ENCODE data around the gene CLSTN2. TPM values are rescaled to one million over a fixed set of nuclear protein-coding genes. Genes with fewer than 3 reads are reported as not detected.

The CLSTN2 gene
- total RNA-seq, 1 donor from 2014 or later = 9.7 TPM

DNA sequence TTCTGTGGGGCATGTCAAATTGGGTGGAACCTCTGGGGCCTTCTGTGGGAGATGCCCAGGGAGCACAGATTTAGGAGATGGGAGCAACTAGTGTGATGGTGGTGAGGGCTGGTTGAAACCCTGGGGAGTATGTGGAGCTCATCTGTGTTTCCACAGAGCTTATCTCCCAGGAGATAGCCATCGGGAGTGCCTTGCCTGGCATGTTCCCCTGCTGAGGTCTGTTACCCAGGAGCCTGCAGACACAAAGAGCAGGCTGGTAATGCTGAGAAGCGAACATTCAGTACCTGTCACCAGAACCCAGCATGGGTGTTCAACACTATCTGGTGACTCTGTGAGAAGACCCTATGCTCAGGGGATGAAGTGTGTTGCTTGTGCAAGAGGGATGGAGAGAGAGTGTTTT, 85.0 kb downstream of the CLSTN2 start:
- TF ChIP-seq, protein P1, sequence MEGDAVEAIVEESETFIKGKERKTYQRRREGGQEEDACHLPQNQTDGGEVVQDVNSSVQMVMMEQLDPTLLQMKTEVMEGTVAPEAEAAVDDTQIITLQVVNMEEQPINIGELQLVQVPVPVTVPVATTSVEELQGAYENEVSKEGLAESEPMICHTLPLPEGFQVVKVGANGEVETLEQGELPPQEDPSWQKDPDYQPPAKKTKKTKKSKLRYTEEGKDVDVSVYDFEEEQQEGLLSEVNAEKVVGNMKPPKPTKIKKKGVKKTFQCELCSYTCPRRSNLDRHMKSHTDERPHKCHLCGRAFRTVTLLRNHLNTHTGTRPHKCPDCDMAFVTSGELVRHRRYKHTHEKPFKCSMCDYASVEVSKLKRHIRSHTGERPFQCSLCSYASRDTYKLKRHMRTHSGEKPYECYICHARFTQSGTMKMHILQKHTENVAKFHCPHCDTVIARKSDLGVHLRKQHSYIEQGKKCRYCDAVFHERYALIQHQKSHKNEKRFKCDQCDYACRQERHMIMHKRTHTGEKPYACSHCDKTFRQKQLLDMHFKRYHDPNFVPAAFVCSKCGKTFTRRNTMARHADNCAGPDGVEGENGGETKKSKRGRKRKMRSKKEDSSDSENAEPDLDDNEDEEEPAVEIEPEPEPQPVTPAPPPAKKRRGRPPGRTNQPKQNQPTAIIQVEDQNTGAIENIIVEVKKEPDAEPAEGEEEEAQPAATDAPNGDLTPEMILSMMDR (conservative IDR thresholded peaks at IDR 0.05; ENCODE audit: low read depth, low read length) = no peak
- no peak for DNase-seq (ENCODE audit: low read depth)
- H3K4me3 ChIP-seq (ENCODE audit: low read depth, low read length) = no peak overlapping the region

DNA sequence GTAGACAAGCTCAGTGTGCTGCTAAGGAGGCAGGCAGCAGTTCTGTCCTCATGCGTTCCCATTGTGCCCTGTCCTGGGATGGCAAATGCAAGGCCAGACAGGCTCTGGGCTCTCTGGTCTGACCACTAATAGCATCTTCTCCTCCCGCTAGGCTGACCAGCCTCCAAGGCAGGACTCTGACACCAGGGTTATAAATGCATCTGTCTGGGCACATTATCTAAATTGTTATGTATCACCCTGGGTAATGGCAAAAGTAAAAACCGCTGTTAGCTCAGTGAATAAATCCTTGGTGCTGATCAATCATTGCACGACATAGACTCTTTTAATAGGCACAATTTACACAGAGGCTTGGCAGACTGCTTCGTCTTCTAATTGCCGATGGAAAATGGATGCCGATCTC, 85.6 kb downstream of the CLSTN2 start:
- no peak for DNase-seq (ENCODE audit: low read depth)
- no peak overlapping the region for H3K4me3 ChIP-seq (ENCODE audit: low read depth, low read length)
- TF ChIP-seq, protein P1 (conservative IDR thresholded peaks at IDR 0.05; ENCODE audit: low read depth, low read length) = no peak

DNA sequence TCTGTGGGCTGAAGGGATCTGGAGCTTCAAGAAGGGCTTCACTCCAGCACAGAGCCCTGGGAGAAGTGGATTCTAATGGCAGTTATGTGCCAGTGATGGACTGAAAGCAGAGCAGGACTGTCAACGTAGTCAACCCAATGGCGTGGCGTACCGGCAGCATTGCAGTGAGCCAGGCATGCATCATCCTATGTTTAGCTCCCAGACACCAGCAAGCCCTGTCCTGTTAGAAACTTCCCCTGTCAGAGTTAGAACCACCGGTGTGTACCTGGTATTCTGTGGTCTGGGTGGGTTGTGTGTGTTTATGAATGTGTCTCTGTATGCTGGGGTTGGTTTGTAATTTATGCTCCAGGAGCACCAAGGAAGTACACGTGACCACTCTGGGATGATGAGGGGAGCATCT, 86.3 kb downstream of the CLSTN2 start:
- no peak overlapping the region for H3K4me3 ChIP-seq (ENCODE audit: low read depth, low read length)
- TF ChIP-seq, protein P1 (conservative IDR thresholded peaks at IDR 0.05; ENCODE audit: low read depth, low read length) = no peak
- DNase-seq (ENCODE audit: low read depth) = no peak

DNA sequence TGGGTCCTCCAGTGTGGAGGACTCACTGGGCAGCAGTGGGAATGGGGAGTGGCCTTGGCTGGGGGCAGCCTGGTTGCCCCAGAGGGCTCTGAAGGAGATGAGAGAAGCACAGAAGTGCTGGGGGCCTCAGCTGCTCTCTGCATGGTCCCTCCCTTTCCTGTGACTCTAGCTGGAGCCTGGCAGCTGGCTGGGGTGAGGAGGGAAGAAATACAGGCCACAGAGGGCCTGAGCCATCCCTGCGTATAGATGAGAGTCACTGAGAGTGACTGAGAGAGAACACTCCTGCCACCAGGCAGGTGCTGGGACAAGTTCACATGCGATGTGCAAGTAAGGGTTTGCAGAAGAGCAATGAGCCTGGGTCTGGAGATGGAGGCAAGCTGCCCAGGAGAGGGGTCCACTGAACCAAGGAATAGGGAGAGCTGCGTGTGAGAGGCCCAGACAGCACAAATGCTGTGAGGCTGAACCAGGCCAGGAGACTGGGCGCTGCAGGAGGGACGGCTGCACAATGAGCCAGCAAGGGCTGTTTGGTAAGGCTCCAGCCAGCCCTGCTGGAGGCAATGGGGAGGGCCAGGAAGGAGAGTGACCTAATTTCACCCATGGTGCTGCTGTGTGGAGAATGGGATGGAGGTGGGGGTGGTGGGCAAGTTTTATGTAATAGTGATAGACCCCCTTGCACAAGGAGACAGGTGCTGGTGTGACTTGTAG, 87.2 kb downstream of the CLSTN2 start:
- H3K4me3 ChIP-seq (ENCODE audit: low read depth, low read length) = no peak overlapping the region
- DNase-seq (ENCODE audit: low read depth) = no peak
- TF ChIP-seq, protein P1 (conservative IDR thresholded peaks at IDR 0.05; ENCODE audit: low read depth, low read length) = no peak

DNA sequence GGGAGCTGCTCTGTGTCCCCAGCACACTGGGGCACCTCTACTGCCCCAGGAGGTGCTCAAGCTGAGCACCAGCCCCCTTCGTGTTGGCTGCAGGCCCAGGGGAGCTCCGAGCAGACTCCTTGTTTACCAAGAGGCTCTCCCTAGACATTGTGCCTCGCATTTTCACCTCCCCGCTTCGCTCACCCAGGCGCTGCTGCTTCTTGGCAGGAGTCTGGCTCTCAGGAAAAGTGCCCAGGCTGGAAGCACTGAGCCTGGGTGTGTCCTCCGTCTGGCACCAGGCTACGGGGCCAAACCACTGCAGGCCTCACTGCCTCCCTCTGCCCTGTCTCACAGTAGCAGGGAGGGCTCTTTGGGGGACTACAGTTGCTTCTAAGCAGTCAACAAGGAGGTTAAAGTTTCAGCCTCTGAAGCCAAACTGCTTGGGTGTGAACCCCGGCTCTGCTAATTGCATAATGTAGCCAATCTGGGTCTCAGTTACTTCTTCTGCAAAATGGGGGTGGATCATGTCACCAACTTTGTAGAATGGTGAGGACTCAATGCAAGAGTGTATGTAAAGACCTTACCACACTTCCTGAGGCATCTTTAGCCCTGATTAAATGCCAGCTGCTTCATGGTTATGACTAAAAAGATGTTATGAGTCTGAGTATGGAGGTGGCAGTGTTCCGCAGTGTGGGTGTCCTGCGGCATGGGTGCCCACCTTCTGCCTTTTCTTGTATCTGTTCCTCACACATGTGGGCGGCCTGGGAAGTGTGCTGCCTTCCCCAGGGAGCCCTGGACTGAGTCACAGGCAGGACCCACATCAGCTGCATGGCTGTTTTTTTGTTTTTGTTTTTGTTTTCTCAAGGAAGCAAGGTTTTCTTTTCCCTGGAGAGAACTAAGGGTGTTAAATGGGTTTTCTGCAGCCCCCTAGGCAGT, 88.9 kb downstream of the CLSTN2 start:
- peak; percentile 9 for DNase-seq (ENCODE audit: low read depth)
- TF ChIP-seq, protein P1 (conservative IDR thresholded peaks at IDR 0.05; ENCODE audit: low read depth, low read length) = no peak
- no peak overlapping the region for H3K4me3 ChIP-seq (ENCODE audit: low read depth, low read length)

DNA sequence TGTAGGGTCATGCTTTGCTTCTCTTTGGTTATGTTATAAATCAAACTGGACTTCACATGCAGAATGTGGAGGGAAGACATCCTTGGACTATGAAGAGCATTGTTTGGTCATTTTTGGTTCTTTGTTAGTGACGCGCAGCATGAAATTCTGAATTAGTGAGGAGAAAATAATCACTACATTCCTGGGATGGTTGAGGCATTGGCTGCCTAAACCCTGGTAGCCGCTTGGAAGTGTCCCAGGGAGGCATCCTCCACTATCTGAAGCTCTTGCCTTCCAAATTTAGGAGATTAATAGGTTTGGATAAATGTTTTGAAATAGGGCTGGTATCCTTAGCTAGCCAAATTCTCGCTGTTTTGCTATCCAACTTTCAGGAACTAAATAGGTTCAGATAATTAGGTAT, 96.2 kb downstream of the CLSTN2 start:
- TF ChIP-seq, protein P1 (conservative IDR thresholded peaks at IDR 0.05; ENCODE audit: low read depth, low read length) = no peak
- H3K4me3 ChIP-seq (ENCODE audit: low read depth, low read length) = no peak overlapping the region
- DNase-seq (ENCODE audit: low read depth) = no peak
